Mesothelial cell of epicardium (in vitro differentiated cells): ENCODE data around the gene MAEA. TPM values are rescaled to one million over a fixed set of nuclear protein-coding genes. Genes with fewer than 3 reads are reported as not detected.

Experiments
- DNase-seq, 2 experiments: peaks; one replicate each; pipeline ENCODE4 v3.0.0; 2021; ENCODE audit warnings: low spot score in 2 of 2; ENCODE audit not compliant: unreplicated experiment in 2 of 2
- H3K27ac Mint-ChIP-seq: 2 replicates; pipeline ENCODE4 v1.8.0; 2021; ENCODE audit warnings: mixed read lengths
- H3K27me3 Mint-ChIP-seq: 2 replicates; pipeline ENCODE4 v1.8.0; 2021; ENCODE audit warnings: low read depth, mixed read lengths
- H3K36me3 Mint-ChIP-seq: 2 replicates; pipeline ENCODE4 v1.8.0; 2021; ENCODE audit warnings: mixed read lengths
- H3K4me1 Mint-ChIP-seq: 2 replicates; pipeline ENCODE4 v1.8.0; 2021; ENCODE audit warnings: mixed read lengths
- H3K4me3 Mint-ChIP-seq: 2 replicates; pipeline ENCODE4 v1.8.0; 2021; ENCODE audit warnings: mild to moderate bottlenecking, moderate library complexity, mixed read lengths
- H3K9me3 Mint-ChIP-seq: 2 replicates; pipeline ENCODE4 v1.8.0; 2021; ENCODE audit warnings: mixed read lengths
- total RNA-seq: library from RNA; stranded (reverse); gene quantifications from 3 replicates; pipeline ENCODE4 v1.2.1, GENCODE V29; 2021
- TF ChIP-seq, protein P1 (sequence below): fragments of 200-600 bp; sonication (generic); IDR thresholded peaks from one replicate; pipeline ENCODE4 v1.5.0; 2021; ENCODE audit warnings: antibody characterized with exemption; ENCODE audit not compliant: unreplicated experiment

Gene MAEA
- total RNA-seq, 1 donor from 2014 or later, result 73.4 TPM

GRCh38 chr4:1340181-1340747 lies 50.6 kb downstream of the MAEA start:
- H3K27ac Mint-ChIP-seq, result no peak overlapping the region
- DNase-seq, result no peak
- H3K9me3 Mint-ChIP-seq, result peaks cover 4% of the 10 kb centered on the region
- H3K36me3 Mint-ChIP-seq, result peaks cover 69% of the 10 kb centered on the region
- peaks cover 8% of the 10 kb centered on the region for H3K4me1 Mint-ChIP-seq
- TF ChIP-seq, protein P1, sequence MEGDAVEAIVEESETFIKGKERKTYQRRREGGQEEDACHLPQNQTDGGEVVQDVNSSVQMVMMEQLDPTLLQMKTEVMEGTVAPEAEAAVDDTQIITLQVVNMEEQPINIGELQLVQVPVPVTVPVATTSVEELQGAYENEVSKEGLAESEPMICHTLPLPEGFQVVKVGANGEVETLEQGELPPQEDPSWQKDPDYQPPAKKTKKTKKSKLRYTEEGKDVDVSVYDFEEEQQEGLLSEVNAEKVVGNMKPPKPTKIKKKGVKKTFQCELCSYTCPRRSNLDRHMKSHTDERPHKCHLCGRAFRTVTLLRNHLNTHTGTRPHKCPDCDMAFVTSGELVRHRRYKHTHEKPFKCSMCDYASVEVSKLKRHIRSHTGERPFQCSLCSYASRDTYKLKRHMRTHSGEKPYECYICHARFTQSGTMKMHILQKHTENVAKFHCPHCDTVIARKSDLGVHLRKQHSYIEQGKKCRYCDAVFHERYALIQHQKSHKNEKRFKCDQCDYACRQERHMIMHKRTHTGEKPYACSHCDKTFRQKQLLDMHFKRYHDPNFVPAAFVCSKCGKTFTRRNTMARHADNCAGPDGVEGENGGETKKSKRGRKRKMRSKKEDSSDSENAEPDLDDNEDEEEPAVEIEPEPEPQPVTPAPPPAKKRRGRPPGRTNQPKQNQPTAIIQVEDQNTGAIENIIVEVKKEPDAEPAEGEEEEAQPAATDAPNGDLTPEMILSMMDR, result no peak
- no peak overlapping the region for H3K4me3 Mint-ChIP-seq
- H3K27me3 Mint-ChIP-seq, result no peaks in the 10 kb centered on the region

DNA sequence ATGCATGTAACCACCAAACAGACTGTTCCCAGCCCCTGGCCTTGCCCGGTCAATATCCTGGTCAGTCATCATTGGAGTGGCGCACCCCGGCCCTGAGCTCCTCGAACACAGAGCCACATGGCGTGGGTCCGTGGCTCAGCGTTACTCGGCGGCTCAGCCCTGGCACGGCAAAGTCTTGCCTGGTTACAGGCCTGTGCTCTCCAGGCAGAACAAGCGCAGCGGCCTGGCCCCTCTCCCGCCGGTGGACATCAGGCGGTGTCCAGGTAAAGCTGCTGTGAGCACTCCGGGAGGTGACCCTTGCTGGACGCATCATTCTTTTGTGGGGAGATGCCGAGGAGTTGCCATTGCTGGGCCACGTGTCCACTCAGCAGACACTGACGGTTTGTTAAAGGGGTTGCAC lies 51.2 kb downstream of the MAEA start:
- peaks cover 4% of the 10 kb centered on the region for H3K9me3 Mint-ChIP-seq
- no peak overlapping the region for H3K27ac Mint-ChIP-seq
- peaks cover 12% of the 10 kb centered on the region for H3K4me1 Mint-ChIP-seq
- peaks cover 69% of the 10 kb centered on the region for H3K36me3 Mint-ChIP-seq
- DNase-seq, result no peak
- H3K27me3 Mint-ChIP-seq, result no peaks in the 10 kb centered on the region
- H3K4me3 Mint-ChIP-seq, result no peak overlapping the region
- TF ChIP-seq, protein P1, result no peak

DNA sequence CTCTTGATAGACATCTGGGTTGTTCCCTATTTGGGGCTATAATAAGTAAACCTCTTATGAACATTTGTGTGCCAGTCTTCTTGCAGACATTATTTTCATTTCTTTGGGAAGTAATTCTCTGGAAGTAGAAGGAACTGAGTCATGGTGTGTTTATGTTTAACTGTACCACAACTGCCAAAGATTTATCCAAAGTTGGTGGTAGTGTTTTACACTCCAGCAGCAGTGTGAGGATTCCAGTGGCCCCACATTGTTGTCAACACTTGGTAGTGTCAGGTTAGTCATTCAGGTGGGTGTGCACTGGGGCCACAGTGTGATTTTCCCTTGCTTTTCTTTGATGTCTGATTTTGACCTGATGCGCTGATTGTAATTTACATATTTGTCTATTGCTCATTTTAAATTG lies 52.3 kb downstream of the MAEA start:
- Mint-ChIP-seq H3K27ac (no peak overlapping the region), H3K4me3 (no peak overlapping the region), H3K9me3 (no peaks in the 10 kb centered on the region), H3K4me1 (peaks cover 12% of the 10 kb centered on the region), H3K27me3 (no peaks in the 10 kb centered on the region), H3K36me3 (peaks cover 59% of the 10 kb centered on the region)
- TF ChIP-seq, protein P1, result no peak
- DNase-seq, result no peak

- H3K27me3 Mint-ChIP-seq, result no peaks in the 10 kb centered on the region
- DNase-seq, result no peak
- H3K9me3 Mint-ChIP-seq, result no peaks in the 10 kb centered on the region
- TF ChIP-seq, protein P1, result no peak
- peak overlapping the region; percentile 69 for H3K27ac Mint-ChIP-seq
- peak overlapping the region; percentile 81 for H3K4me3 Mint-ChIP-seq
- H3K4me1 Mint-ChIP-seq, result peaks cover 26% of the 10 kb centered on the region
- peaks cover 36% of the 10 kb centered on the region for H3K36me3 Mint-ChIP-seq
These were observed 55.0 kb downstream of the MAEA start for GRCh38 chr4:1344696-1345095.

GRCh38 chr4:1345903-1346780 lies 56.5 kb downstream of the MAEA start:
- H3K27ac Mint-ChIP-seq, result peak overlapping the region; percentile 96
- TF ChIP-seq, protein P1, result no peak
- peak; percentile 56 to 73 for DNase-seq

More at GRCh38 chr4:1345903-1346780, 56.5 kb downstream of the MAEA start:
- Mint-ChIP-seq H3K36me3 (peaks cover 22% of the 10 kb centered on the region), H3K27me3 (no peaks in the 10 kb centered on the region), H3K4me3 (peak overlapping the region; percentile 81), H3K4me1 (peaks cover 28% of the 10 kb centered on the region), H3K9me3 (no peaks in the 10 kb centered on the region)
